Mesothelial cell of epicardium (in vitro differentiated cells): ENCODE data around the gene PJA1. TPM values are rescaled to one million over a fixed set of nuclear protein-coding genes. Genes with fewer than 3 reads are reported as not detected.

Experiments
- DNase-seq, 2 experiments: peaks; one replicate each; pipeline ENCODE4 v3.0.0; 2021; ENCODE audit warnings: low spot score in 2 of 2; ENCODE audit not compliant: unreplicated experiment in 2 of 2
- H3K27ac Mint-ChIP-seq: 2 replicates; pipeline ENCODE4 v1.8.0; 2021; ENCODE audit warnings: mixed read lengths
- H3K27me3 Mint-ChIP-seq: 2 replicates; pipeline ENCODE4 v1.8.0; 2021; ENCODE audit warnings: low read depth, mixed read lengths
- H3K36me3 Mint-ChIP-seq: 2 replicates; pipeline ENCODE4 v1.8.0; 2021; ENCODE audit warnings: mixed read lengths
- H3K4me1 Mint-ChIP-seq: 2 replicates; pipeline ENCODE4 v1.8.0; 2021; ENCODE audit warnings: mixed read lengths
- H3K4me3 Mint-ChIP-seq: 2 replicates; pipeline ENCODE4 v1.8.0; 2021; ENCODE audit warnings: mild to moderate bottlenecking, moderate library complexity, mixed read lengths
- H3K9me3 Mint-ChIP-seq: 2 replicates; pipeline ENCODE4 v1.8.0; 2021; ENCODE audit warnings: mixed read lengths
- CTCF ChIP-seq: fragments of 200-600 bp; sonication (generic); IDR thresholded peaks from one replicate; pipeline ENCODE4 v1.5.0; 2021; ENCODE audit warnings: antibody characterized with exemption; ENCODE audit not compliant: unreplicated experiment
- total RNA-seq: library from RNA; stranded (reverse); gene quantifications from 3 replicates; pipeline ENCODE4 v1.2.1, GENCODE V29; 2021

Gene PJA1
- total RNA-seq, 1 donor from 2014 or later = 37.5 TPM

DNA sequence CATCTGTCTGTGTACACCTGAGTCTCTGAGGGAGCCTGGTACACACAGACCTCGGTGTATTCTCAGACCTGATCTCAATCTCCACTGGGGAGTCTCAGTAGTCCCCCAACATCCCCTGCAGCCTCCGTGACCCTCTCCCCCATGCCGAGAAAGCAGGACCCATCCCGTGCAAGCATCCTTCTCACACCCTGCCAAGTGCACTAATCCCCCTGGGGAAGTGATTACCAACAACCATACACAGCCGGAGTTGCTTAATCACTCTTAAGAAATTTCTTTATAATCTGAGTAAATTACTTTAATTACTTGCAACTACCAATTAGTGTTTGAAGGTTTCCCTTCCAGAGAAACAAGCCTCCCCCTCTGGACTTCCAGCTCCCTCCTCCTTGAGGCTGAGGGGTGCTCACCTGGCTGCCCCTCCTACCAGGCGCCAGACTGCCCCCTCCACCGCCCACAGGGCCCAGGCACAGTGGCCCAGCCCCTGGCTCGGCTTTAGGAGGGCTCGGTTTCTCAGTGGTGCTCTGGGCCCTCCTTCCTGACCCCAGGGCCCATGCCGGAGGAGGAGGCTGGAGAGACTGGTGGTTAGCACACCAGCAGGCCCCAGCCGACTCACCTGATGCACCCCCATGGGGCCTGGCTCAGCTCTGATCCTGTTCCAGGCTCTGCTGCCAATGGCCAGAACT, 43.8 kb downstream of the PJA1 start:
- DNase-seq = no peak
- no peak overlapping the region for H3K27ac Mint-ChIP-seq
- peaks cover 2% of the 10 kb centered on the region for H3K4me1 Mint-ChIP-seq
- TF ChIP-seq CTCF = no peak
- no peak overlapping the region for H3K4me3 Mint-ChIP-seq
- H3K36me3 Mint-ChIP-seq = peaks cover 1% of the 10 kb centered on the region
- H3K9me3 Mint-ChIP-seq = peaks cover 6% of the 10 kb centered on the region
- no peaks in the 10 kb centered on the region for H3K27me3 Mint-ChIP-seq

- no peak for DNase-seq
- H3K27ac Mint-ChIP-seq = no peak overlapping the region
- H3K4me1 Mint-ChIP-seq = peaks cover 2% of the 10 kb centered on the region
- H3K27me3 Mint-ChIP-seq = no peaks in the 10 kb centered on the region
- peaks cover 1% of the 10 kb centered on the region for H3K36me3 Mint-ChIP-seq
- H3K9me3 Mint-ChIP-seq = peaks cover 6% of the 10 kb centered on the region
- TF ChIP-seq CTCF = no peak
- H3K4me3 Mint-ChIP-seq = no peak overlapping the region
Observed at GRCh38 chrX:69120476-69120875, 44.8 kb downstream of the PJA1 start.

DNA sequence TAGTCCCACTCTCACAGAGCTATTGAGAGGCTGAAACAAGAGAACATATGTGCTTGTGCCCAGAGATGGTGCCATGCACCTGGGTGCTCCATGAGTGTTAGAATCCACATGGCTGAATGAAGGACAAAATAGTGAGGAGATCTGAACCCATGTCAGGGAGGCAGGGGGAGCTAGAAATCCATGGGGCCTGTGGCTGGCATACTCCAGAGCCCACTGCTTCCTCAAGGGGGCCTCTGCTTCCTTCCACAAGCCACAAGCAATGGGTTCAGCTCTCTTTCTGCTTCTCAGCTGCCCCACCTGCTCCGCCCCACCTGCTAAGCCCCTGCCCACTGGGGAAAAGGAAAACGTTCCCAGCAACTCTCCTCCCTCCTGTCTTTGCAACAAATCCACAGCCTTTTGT, 46.1 kb downstream of the PJA1 start:
- no peak for DNase-seq
- H3K4me1 Mint-ChIP-seq = peaks cover 2% of the 10 kb centered on the region
- TF ChIP-seq CTCF = no peak
- H3K4me3 Mint-ChIP-seq = no peak overlapping the region
- peaks cover 6% of the 10 kb centered on the region for H3K9me3 Mint-ChIP-seq
- H3K36me3 Mint-ChIP-seq = peaks cover 1% of the 10 kb centered on the region
- H3K27ac Mint-ChIP-seq = no peak overlapping the region
- no peaks in the 10 kb centered on the region for H3K27me3 Mint-ChIP-seq

GRCh38 chrX:69117876-69118526, 47.3 kb downstream of the PJA1 start:
- TF ChIP-seq CTCF = no peak
- H3K9me3 Mint-ChIP-seq = peaks cover 8% of the 10 kb centered on the region
- H3K36me3 Mint-ChIP-seq = no peaks in the 10 kb centered on the region
- DNase-seq = no peak
- no peaks in the 10 kb centered on the region for H3K27me3 Mint-ChIP-seq
- peak overlapping the region; percentile 51 for H3K27ac Mint-ChIP-seq
- H3K4me1 Mint-ChIP-seq = no peaks in the 10 kb centered on the region
- no peak overlapping the region for H3K4me3 Mint-ChIP-seq

GRCh38 chrX:69116077-69116476, 49.2 kb downstream of the PJA1 start:
- Mint-ChIP-seq H3K4me3 (no peak overlapping the region), H3K27me3 (peaks cover 3% of the 10 kb centered on the region), H3K36me3 (no peaks in the 10 kb centered on the region), H3K4me1 (peaks cover 3% of the 10 kb centered on the region), H3K9me3 (peaks cover 12% of the 10 kb centered on the region), H3K27ac (no peak overlapping the region)
- no peak for TF ChIP-seq CTCF
- DNase-seq = no peak
